WTC11 (cell line): Measurements from ENCODE around the gene SHANK3. TPM values are rescaled to one million over a fixed set of nuclear protein-coding genes. Genes with fewer than 3 reads are reported as not detected.

Source experiments
- ATAC-seq: fragments of 200-7000 bp; cut with Tn5 transposase; 2 replicates; pipeline ENCODE4 v1.10.0; 2021; ENCODE audit warnings: mild to moderate bottlenecking, moderate library complexity
- CTCF ChIA-PET: fragments of 300-600 bp; sonication (Branson Sonifier 250); formaldehyde crosslinking; loops from one replicate; lab custom pipeline; 2021; ENCODE audit warnings: antibody characterized with exemption; lab: Charles Lee
- POLR2A ChIA-PET: fragments of 350-600 bp; sonication (Branson Sonifier 250); formaldehyde crosslinking; loops from one replicate; lab custom pipeline; 2021; ENCODE audit warnings: antibody characterized with exemption; lab: Charles Lee
- DNase-seq: peaks from one replicate; pipeline ENCODE4 v3.0.0; 2021; ENCODE audit warnings: low spot score
- H3K27ac Mint-ChIP-seq: 2 replicates; pipeline ENCODE4 v1.8.0; 2021; ENCODE audit warnings: mixed read lengths
- H3K27me3 Mint-ChIP-seq: 2 replicates; pipeline ENCODE4 v1.8.0; 2021; ENCODE audit warnings: low read depth, mild to moderate bottlenecking, moderate library complexity, mixed read lengths
- H3K36me3 Mint-ChIP-seq: 2 replicates; pipeline ENCODE4 v1.8.0; 2021; ENCODE audit warnings: mixed read lengths
- H3K4me1 Mint-ChIP-seq: 2 replicates; pipeline ENCODE4 v1.8.0; 2022; ENCODE audit warnings: mixed read lengths
- H3K4me3 Mint-ChIP-seq: 2 replicates; pipeline ENCODE4 v1.8.0; 2021; ENCODE audit warnings: mild to moderate bottlenecking, moderate library complexity, mixed read lengths
- H3K9me3 Mint-ChIP-seq: 2 replicates; pipeline ENCODE4 v1.8.0; 2021; ENCODE audit warnings: mixed read lengths
- CREM ChIP-seq: sonication (generic); formaldehyde crosslinking; IDR thresholded peaks from 2 replicates; pipeline ENCODE4 v1.8.1; 2022; ENCODE audit warnings: mild to moderate bottlenecking, missing genetic modification reagents, moderate library complexity
- ETV6 ChIP-seq: sonication (generic); formaldehyde crosslinking; IDR thresholded peaks from 2 replicates; pipeline ENCODE4 v1.8.1; 2022; ENCODE audit warnings: mild to moderate bottlenecking, missing genetic modification reagents
- GTF2I ChIP-seq: fragments of 250-450 bp; sonication (Bioruptor Pico); conservative IDR thresholded peaks from 2 replicates; pipeline ENCODE4 v1.4.0; 2021; ENCODE audit warnings: mild to moderate bottlenecking
- HMGA2 ChIP-seq: fragments of 250-450 bp; sonication (Bioruptor Pico); IDR thresholded peaks from 2 replicates; pipeline ENCODE4 v1.4.0; 2021; ENCODE audit warnings: mild to moderate bottlenecking, moderate library complexity
- IRF2 ChIP-seq: sonication (generic); formaldehyde crosslinking; IDR thresholded peaks from 2 replicates; pipeline ENCODE4 v1.8.0; 2022; ENCODE audit warnings: low read depth, missing genetic modification reagents, borderline replicate concordance
- JAZF1 ChIP-seq: fragments of 250-450 bp; sonication (Bioruptor Pico); IDR thresholded peaks from 2 replicates; pipeline ENCODE4 v1.9.0; 2021; ENCODE audit warnings: moderate library complexity, mild to moderate bottlenecking, inconsistent platforms
- JUN ChIP-seq: sonication (generic); formaldehyde crosslinking; IDR thresholded peaks from 2 replicates; pipeline ENCODE4 v1.8.0; 2023; ENCODE audit warnings: mild to moderate bottlenecking, missing genetic modification reagents
- KAT7 ChIP-seq: sonication (generic); formaldehyde crosslinking; IDR thresholded peaks from 2 replicates; pipeline ENCODE4 v1.8.1; 2023; ENCODE audit warnings: missing genetic modification reagents, mild to moderate bottlenecking, borderline replicate concordance
- MYBL2 ChIP-seq: sonication (generic); formaldehyde crosslinking; IDR thresholded peaks from 2 replicates; pipeline ENCODE4 v1.8.1; 2023; ENCODE audit warnings: mild to moderate bottlenecking, moderate library complexity, missing genetic modification reagents
- NR2C2 ChIP-seq: sonication (generic); formaldehyde crosslinking; IDR thresholded peaks from 2 replicates; pipeline ENCODE4 v1.8.0; 2022; ENCODE audit warnings: mild to moderate bottlenecking, missing genetic modification reagents
- RELA ChIP-seq: sonication (generic); formaldehyde crosslinking; IDR thresholded peaks from 2 replicates; pipeline ENCODE4 v1.8.1; 2022; ENCODE audit warnings: missing genetic modification reagents, mild to moderate bottlenecking, borderline replicate concordance
- SMAD3 ChIP-seq: sonication (generic); formaldehyde crosslinking; IDR thresholded peaks from 2 replicates; pipeline ENCODE4 v1.8.0; 2022; ENCODE audit warnings: missing genetic modification reagents, mild to moderate bottlenecking, borderline replicate concordance
- SMAD4 ChIP-seq: sonication (generic); formaldehyde crosslinking; IDR thresholded peaks from 2 replicates; pipeline ENCODE4 v1.8.0; 2022; ENCODE audit warnings: mild to moderate bottlenecking, missing genetic modification reagents
- TP53 ChIP-seq: sonication (generic); formaldehyde crosslinking; IDR thresholded peaks from 2 replicates; pipeline ENCODE4 v1.8.1; 2023; ENCODE audit warnings: mild to moderate bottlenecking, missing genetic modification reagents
- ZNF121 ChIP-seq: sonication (generic); formaldehyde crosslinking; IDR thresholded peaks from 2 replicates; pipeline ENCODE4 v1.8.0; 2023; ENCODE audit warnings: missing genetic modification reagents
- ZNF219 ChIP-seq: sonication (generic); formaldehyde crosslinking; IDR thresholded peaks from 2 replicates; pipeline ENCODE4 v1.8.0; 2023; ENCODE audit warnings: missing genetic modification reagents, mild to moderate bottlenecking, borderline replicate concordance
- ZNF671 ChIP-seq: fragments of 250-450 bp; sonication (Bioruptor Pico); IDR thresholded peaks from 2 replicates; pipeline ENCODE4 v1.8.0; 2021; ENCODE audit warnings: mild to moderate bottlenecking
- total RNA-seq: library from RNA; stranded (reverse); gene quantifications from 3 replicates; pipeline ENCODE4 v1.2.3, GENCODE V29; 2021
- TF ChIP-seq, protein P1 (sequence below): sonication (generic); formaldehyde crosslinking; IDR thresholded peaks from 2 replicates; pipeline ENCODE4 v1.8.0; 2022; ENCODE audit warnings: mild to moderate bottlenecking, missing genetic modification reagents
- TF ChIP-seq, protein P2 (sequence below): fragments of 250-450 bp; sonication (Bioruptor Pico); IDR thresholded peaks from 2 replicates; pipeline ENCODE4 v1.9.0; 2021; ENCODE audit warnings: mild to moderate bottlenecking
- TF ChIP-seq, protein P3 (sequence below): fragments of 200-600 bp; IDR thresholded peaks from 2 replicates; pipeline ENCODE4 v1.8.0; 2022; ENCODE audit warnings: antibody characterized with exemption
- TF ChIP-seq, protein P4 (sequence below): sonication (generic); formaldehyde crosslinking; conservative IDR thresholded peaks from 2 replicates; pipeline ENCODE4 v1.8.1; 2022; ENCODE audit warnings: mild to moderate bottlenecking, missing genetic modification reagents
- TF ChIP-seq, protein P5 (sequence below): sonication (generic); formaldehyde crosslinking; IDR thresholded peaks from 2 replicates; pipeline ENCODE4 v1.8.1; 2023; ENCODE audit warnings: mild to moderate bottlenecking, missing genetic modification reagents

SHANK3 gene
- total RNA-seq, 1 experiment from 2014 or later, result 9.6 TPM

DNA sequence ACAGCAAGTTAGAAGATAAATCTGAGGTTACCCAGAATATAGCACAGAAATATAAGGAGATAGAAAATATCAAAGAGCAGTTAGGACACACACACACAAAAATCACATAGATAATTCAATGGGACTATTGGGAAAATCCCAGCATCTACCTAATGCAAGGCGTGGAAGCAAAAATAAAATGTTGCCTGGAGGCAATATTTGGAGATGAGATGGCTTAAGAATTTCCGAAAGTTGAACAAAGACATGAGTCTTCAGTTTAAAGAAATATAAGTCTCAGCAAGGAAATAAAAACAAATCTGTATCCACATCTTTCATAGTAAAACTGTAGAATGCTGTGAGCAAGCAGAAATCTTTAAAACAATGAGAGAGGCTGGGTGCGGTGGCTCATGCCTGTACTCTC lies 35.9 kb downstream of the SHANK3 start:
- Mint-ChIP-seq H3K4me1 (no peaks in the 10 kb centered on the region), H3K36me3 (no peaks in the 10 kb centered on the region), H3K9me3 (no peaks in the 10 kb centered on the region), H3K27me3 (no peaks in the 10 kb centered on the region), H3K27ac (no peak overlapping the region), H3K4me3 (no peak overlapping the region)
- CTCF ChIA-PET, result interaction anchor here (0.6 kb wide), 1 partner anchor 86 kb away, joined by 3 read pairs; no protein-coding TSS in a partner anchor
- DNase-seq, result no peak
- TF ChIP-seq ZNF671 (CRISPR knock-in tag), result no peak
- no peak for TF ChIP-seq ZNF219
- POLR2A ChIA-PET, result no interaction called here
- ATAC-seq, result no peak

DNA sequence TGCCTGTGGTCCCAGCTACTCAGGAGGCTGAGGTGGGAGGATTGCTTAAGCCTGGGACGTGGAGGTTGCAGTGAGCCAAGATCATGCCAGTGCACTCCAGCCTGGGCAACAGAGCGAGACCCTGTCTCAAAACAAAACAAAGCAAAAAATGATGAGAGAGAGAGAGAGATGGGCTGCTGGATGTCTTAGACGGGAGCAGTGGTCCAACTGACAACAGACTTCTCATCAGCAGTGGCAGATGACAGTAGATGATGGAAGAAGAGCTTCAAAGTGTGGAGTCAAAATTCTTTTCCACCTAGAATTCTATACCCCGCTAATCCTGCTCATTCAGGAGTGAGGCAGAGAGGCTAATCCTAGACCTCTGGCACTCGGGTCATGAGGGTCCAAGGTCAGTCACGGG lies 36.4 kb downstream of the SHANK3 start:
- Mint-ChIP-seq H3K27me3 (no peaks in the 10 kb centered on the region), H3K4me3 (no peak overlapping the region), H3K36me3 (no peaks in the 10 kb centered on the region), H3K27ac (no peak overlapping the region), H3K4me1 (no peaks in the 10 kb centered on the region), H3K9me3 (no peaks in the 10 kb centered on the region)
- DNase-seq (no peak), ATAC-seq (no peak)
- ChIA-PET POLR2A (no interaction called here), CTCF (interaction anchor here (0.8 to 1.6 kb wide), 3 partner anchors 9 to 66 kb away, joined by 3 to 7 read pairs (median 3); no protein-coding TSS in a partner anchor)
- TF ChIP-seq, protein P1, sequence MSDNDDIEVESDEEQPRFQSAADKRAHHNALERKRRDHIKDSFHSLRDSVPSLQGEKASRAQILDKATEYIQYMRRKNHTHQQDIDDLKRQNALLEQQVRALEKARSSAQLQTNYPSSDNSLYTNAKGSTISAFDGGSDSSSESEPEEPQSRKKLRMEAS (CRISPR knock-in tag), result no peak
- TF ChIP-seq JAZF1 (CRISPR knock-in tag) (no peak), IRF2 (no peak), JUN (no peak), NR2C2 (CRISPR knock-in tag) (no peak)
- TF ChIP-seq, protein P2, sequence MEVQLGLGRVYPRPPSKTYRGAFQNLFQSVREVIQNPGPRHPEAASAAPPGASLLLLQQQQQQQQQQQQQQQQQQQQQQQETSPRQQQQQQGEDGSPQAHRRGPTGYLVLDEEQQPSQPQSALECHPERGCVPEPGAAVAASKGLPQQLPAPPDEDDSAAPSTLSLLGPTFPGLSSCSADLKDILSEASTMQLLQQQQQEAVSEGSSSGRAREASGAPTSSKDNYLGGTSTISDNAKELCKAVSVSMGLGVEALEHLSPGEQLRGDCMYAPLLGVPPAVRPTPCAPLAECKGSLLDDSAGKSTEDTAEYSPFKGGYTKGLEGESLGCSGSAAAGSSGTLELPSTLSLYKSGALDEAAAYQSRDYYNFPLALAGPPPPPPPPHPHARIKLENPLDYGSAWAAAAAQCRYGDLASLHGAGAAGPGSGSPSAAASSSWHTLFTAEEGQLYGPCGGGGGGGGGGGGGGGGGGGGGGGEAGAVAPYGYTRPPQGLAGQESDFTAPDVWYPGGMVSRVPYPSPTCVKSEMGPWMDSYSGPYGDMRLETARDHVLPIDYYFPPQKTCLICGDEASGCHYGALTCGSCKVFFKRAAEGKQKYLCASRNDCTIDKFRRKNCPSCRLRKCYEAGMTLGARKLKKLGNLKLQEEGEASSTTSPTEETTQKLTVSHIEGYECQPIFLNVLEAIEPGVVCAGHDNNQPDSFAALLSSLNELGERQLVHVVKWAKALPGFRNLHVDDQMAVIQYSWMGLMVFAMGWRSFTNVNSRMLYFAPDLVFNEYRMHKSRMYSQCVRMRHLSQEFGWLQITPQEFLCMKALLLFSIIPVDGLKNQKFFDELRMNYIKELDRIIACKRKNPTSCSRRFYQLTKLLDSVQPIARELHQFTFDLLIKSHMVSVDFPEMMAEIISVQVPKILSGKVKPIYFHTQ, result no peak
- TF ChIP-seq, protein P3, sequence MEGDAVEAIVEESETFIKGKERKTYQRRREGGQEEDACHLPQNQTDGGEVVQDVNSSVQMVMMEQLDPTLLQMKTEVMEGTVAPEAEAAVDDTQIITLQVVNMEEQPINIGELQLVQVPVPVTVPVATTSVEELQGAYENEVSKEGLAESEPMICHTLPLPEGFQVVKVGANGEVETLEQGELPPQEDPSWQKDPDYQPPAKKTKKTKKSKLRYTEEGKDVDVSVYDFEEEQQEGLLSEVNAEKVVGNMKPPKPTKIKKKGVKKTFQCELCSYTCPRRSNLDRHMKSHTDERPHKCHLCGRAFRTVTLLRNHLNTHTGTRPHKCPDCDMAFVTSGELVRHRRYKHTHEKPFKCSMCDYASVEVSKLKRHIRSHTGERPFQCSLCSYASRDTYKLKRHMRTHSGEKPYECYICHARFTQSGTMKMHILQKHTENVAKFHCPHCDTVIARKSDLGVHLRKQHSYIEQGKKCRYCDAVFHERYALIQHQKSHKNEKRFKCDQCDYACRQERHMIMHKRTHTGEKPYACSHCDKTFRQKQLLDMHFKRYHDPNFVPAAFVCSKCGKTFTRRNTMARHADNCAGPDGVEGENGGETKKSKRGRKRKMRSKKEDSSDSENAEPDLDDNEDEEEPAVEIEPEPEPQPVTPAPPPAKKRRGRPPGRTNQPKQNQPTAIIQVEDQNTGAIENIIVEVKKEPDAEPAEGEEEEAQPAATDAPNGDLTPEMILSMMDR, result no peak

DNA sequence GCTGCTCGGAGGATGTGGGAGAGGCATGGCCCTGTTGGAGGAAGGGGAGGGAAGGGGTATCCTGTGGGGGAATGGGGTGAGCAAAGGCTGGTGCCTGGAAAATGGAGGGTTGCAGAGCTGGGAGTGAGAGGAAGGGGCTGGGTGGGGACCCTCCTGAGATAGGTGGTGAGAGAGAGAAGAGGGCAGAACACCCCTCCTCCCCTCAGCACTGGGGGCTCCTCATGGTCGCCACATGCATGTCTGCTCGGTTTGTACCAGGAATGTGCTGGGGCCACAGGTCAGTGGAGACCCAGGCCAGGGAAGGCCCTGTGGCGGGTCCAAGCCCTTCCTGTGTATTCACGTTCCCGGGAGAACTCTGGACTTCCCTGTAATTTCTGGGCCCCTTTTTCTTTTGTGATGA lies 37.6 kb downstream of the SHANK3 start:
- Mint-ChIP-seq H3K27ac (no peak overlapping the region), H3K36me3 (no peaks in the 10 kb centered on the region), H3K4me3 (no peak overlapping the region), H3K9me3 (no peaks in the 10 kb centered on the region), H3K27me3 (no peaks in the 10 kb centered on the region), H3K4me1 (no peaks in the 10 kb centered on the region)
- ATAC-seq (no peak), DNase-seq (no peak)
- POLR2A ChIA-PET, result no interaction called here
- no peak for TF ChIP-seq MYBL2 (CRISPR knock-in tag)
- TF ChIP-seq, protein P4, sequence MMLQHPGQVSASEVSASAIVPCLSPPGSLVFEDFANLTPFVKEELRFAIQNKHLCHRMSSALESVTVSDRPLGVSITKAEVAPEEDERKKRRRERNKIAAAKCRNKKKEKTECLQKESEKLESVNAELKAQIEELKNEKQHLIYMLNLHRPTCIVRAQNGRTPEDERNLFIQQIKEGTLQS, result no peak
- no peak for TF ChIP-seq CREM (CRISPR knock-in tag)
- no peak for TF ChIP-seq JAZF1 (CRISPR knock-in tag)
- TF ChIP-seq HMGA2 (CRISPR knock-in tag), result no peak
- no peak for TF ChIP-seq SMAD4 (CRISPR knock-in tag)
- no peak for TF ChIP-seq KAT7 (CRISPR knock-in tag)
- no peak for TF ChIP-seq GTF2I (CRISPR knock-in tag)
- TF ChIP-seq, protein P5, sequence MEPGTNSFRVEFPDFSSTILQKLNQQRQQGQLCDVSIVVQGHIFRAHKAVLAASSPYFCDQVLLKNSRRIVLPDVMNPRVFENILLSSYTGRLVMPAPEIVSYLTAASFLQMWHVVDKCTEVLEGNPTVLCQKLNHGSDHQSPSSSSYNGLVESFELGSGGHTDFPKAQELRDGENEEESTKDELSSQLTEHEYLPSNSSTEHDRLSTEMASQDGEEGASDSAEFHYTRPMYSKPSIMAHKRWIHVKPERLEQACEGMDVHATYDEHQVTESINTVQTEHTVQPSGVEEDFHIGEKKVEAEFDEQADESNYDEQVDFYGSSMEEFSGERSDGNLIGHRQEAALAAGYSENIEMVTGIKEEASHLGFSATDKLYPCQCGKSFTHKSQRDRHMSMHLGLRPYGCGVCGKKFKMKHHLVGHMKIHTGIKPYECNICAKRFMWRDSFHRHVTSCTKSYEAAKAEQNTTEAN, result no peak
- no peak for TF ChIP-seq ZNF121
- no peak for TF ChIP-seq RELA
- no peak for TF ChIP-seq TP53 (CRISPR knock-in tag)
- TF ChIP-seq ETV6 (CRISPR knock-in tag), result no peak
- TF ChIP-seq SMAD3 (CRISPR knock-in tag), result no peak
- CTCF ChIA-PET, result interaction anchor here (1.0 to 1.6 kb wide), 2 partner anchors 10 to 65 kb away, joined by 3 to 7 read pairs; no protein-coding TSS in a partner anchor
